Lower leg skin (tissue), 3 donors: ENCODE data around the gene HMBS.

Source experiments
- CTCF ChIP-seq, 3 donors: fragments of 450-650 bp; IDR thresholded peaks; one replicate each; pipeline ENCODE4 v1.5.1; 2016; ENCODE audit warnings: antibody characterized with exemption in 3 of 3, mild to moderate bottlenecking in 3 of 3, moderate library complexity in 2 of 3
- POLR2A ChIP-seq, 2 donors: fragments of 450-650 bp; IDR thresholded peaks; one replicate each; pipeline ENCODE4 v1.6.1; 2016 to 2017; ENCODE audit warnings: antibody characterized with exemption in 2 of 2, mild to moderate bottlenecking in 1 of 2, moderate library complexity in 1 of 2

DNA sequence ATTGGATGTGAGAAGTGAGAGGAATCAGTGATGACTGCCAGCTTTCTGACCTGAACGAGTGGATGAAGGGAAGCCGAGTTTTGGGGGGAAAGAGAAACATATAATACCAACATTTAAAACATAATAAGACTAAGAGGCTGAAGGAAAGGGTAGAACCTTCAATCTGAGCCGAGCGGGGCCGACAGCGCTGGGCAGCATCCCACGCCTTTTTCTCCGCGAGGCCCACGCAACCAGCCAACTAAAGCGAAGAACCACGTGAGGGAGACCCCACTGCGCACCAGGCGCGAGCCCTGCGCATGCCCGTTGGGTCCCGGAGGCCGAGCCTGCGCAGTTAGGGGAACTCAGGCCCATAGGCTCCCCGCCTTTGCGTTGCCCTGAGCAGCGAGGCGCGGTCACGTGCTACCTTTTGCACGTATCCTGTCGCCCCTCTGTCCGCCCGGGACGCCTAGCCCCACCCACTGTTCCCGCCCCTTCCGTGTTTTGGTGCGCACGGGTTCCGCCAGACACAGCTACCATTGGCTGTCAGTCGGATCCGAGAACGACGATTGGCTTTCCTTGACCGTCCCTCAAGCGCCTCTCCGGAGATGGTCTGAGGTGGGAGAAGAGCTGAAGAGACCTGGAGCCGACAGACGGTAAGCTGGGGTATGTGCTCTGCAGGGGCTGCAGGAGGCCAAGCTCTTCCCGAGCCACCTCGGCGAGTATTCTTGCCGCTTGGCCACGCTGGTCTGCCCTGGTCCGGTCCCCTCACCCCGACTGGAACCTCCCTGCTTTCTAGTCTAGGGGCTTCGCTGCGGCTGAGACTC, 36.5 kb downstream of the HMBS start, which contains the start of gene HINFP:
- TF ChIP-seq CTCF (IDR thresholded peaks at IDR 0.05) (no peak), POLR2A (IDR thresholded peaks at IDR 0.05) (no peak)
